Measurements from ENCODE around the gene ENPEP. TPM values are rescaled to one million over a fixed set of nuclear protein-coding genes. Genes with fewer than 3 reads are reported as not detected.

ENPEP gene
- total and polyA plus RNA-seq, 11 donors, result 1.3 to 9.3 (median 4.2) TPM

DNA sequence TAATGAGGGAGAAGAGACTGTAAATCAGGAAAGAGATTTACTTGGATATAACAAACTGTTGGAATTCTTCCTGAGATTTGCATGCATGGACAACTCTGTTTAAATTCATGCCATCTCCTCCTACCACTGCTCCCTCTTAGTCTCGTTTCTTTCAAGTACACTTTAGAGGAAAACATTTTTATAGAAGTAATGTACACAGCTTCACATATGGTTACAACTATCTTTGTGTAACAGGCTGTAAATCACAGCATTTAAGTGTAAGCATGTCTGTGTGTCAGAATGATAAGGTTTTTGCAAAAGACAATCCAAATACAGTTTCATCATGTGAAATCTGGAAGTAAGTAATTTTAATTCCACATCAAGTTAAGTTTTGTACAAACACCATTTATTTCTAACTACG lies 21.5 kb upstream of the ENPEP start:
- ATAC-seq, result no peak
- Histone ChIP-seq H3K27me3 (peaks cover 0 to 8% (median 0%) of the 10 kb centered on the region in 9 donors), H3K27ac (no peak overlapping the region), H3K36me3 (no peaks in the 10 kb centered on the region), H3K4me1 (no peaks in the 10 kb centered on the region), H3K4me3 (no peak overlapping the region), H3K9me3 (no peaks in the 10 kb centered on the region)
- intact Hi-C loops (cut with DNase I), result no loop called here
- 58 to 63% (median 61%) methylated on average over 2 of the region's 2 CpGs for WGBS, 4 donors
- TF ChIP-seq POLR2A (IDR thresholded peaks at IDR 0.05), result no peak
- TF ChIP-seq, protein P1, sequence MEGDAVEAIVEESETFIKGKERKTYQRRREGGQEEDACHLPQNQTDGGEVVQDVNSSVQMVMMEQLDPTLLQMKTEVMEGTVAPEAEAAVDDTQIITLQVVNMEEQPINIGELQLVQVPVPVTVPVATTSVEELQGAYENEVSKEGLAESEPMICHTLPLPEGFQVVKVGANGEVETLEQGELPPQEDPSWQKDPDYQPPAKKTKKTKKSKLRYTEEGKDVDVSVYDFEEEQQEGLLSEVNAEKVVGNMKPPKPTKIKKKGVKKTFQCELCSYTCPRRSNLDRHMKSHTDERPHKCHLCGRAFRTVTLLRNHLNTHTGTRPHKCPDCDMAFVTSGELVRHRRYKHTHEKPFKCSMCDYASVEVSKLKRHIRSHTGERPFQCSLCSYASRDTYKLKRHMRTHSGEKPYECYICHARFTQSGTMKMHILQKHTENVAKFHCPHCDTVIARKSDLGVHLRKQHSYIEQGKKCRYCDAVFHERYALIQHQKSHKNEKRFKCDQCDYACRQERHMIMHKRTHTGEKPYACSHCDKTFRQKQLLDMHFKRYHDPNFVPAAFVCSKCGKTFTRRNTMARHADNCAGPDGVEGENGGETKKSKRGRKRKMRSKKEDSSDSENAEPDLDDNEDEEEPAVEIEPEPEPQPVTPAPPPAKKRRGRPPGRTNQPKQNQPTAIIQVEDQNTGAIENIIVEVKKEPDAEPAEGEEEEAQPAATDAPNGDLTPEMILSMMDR (IDR thresholded peaks at IDR 0.05), result no peak
- no peak for DNase-seq

DNA sequence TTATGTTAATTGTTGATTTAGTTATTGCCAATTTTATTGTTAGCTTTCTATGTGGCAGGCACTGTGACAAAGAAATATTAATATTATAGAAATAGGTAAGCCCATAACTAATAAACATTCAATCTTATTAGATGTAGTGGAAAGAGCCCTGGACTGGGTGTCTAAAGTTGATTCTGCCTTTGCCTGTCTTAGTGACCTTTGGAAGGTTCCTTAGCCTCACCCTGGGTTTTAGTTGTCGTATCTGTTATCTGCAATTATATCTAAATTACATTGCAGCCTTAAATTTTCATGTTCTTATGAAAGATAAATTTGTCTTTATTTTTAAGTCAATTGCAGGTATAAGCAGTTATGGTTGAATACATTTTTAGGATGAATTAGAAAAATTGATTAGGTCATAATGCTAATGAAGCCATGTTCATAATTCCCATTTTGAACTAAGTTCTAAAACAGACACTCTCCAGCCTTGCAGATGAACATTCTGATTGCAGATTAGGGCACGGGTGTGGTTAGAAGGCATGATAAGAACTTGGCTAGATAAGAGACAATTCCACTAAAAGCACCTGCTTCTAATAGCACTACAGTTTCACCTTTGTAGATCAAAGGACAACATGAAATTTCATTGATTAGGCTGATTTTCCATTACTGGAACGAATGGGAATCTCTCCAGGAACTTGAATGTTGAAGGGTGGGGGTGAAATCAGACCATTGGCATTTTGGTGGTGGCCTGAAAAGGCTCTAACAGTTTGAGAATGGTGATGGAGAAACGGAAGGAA lies 17.3 kb upstream of the ENPEP start:
- 56 to 62% (median 60%) methylated on average over 4 of the region's 4 CpGs for WGBS, 4 donors
- intact Hi-C loops (cut with DNase I), result no loop called here
- no peak for ATAC-seq

DNA sequence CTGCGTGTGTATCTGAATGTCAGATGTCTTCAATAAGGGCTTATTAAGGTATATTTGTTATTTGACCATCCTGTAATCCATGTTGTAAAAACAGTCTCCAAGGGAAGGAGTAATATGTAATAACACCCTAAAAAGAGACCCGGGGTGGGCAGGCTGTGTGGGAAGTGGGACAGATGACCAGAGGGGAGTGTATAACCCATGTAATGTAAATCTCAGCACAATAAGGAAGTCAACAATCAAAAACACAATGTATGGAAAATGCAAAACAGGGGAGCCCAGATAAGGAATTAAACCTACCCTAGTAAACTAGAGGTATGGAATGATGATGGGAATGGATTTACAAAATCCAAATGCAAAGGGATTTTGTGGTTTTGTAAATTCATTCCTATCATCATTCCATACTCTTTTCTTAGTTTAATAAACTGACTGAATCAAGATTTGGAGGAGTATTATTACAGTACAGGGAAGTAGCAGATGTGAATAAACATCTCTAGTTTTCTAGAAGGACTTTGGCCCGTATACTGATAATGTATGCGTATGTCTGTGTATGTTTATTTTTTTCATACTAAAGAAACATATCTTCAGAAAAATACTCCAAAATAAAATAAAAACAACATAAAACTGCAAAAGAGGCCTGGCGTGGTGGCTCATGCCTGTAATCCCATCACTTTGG lies 15.7 kb upstream of the ENPEP start:
- Histone ChIP-seq H3K36me3 (no peaks in the 10 kb centered on the region), H3K27me3 (peaks cover 0 to 2% (median 0%) of the 10 kb centered on the region in 9 donors), H3K9me3 (no peaks in the 10 kb centered on the region), H3K4me3 (no peak overlapping the region), H3K27ac (no peak overlapping the region), H3K4me1 (no peaks in the 10 kb centered on the region)
- intact Hi-C loops (cut with DNase I), result no loop called here
- no peak for DNase-seq
- no peak for ATAC-seq
- TF ChIP-seq POLR2A (IDR thresholded peaks at IDR 0.05), result no peak
- TF ChIP-seq, protein P1 (IDR thresholded peaks at IDR 0.05), result no peak
- 89 to 93% (median 92%) methylated on average over 5 of the region's 5 CpGs for WGBS, 4 donors

More for the DNA sequence above, 17.3 kb upstream of the ENPEP start:
- no peak for DNase-seq
- Histone ChIP-seq H3K4me1 (no peaks in the 10 kb centered on the region), H3K27ac (no peak overlapping the region), H3K27me3 (peaks cover 0 to 8% (median 0%) of the 10 kb centered on the region in 9 donors), H3K9me3 (no peaks in the 10 kb centered on the region), H3K36me3 (no peaks in the 10 kb centered on the region), H3K4me3 (no peak overlapping the region)
- no peak for TF ChIP-seq POLR2A (IDR thresholded peaks at IDR 0.05)

GRCh38 chr4:110467400-110467799 lies 8.6 kb upstream of the ENPEP start:
- ATAC-seq (no peak), DNase-seq (no peak)
- WGBS, 4 donors, result 75 to 85% (median 82%) methylated on average over 5 of the region's 5 CpGs
- H3K27me3 ChIP-seq, result no peaks in the 10 kb centered on the region
- H3K27ac ChIP-seq, result no peak overlapping the region
- intact Hi-C loops (cut with DNase I), result no loop called here
- H3K4me3 ChIP-seq, result no peak overlapping the region
- no peaks in the 10 kb centered on the region for H3K36me3 ChIP-seq
- TF ChIP-seq POLR2A (IDR thresholded peaks at IDR 0.05), result no peak
- TF ChIP-seq, protein P1 (IDR thresholded peaks at IDR 0.05), result no peak
- no peaks in the 10 kb centered on the region for H3K4me1 ChIP-seq
- H3K9me3 ChIP-seq, result peaks cover 0 to 14% (median 0%) of the 10 kb centered on the region in 12 donors

Measured in heart left ventricle (tissue), 16 donors.